ENCODE data around the gene OSBPL10.
"Not testable (repeated sequence)": the region's sequence is repeated elsewhere in the genome, so short reads cannot be mapped to it uniquely, and the experiment has no call there.

DNA sequence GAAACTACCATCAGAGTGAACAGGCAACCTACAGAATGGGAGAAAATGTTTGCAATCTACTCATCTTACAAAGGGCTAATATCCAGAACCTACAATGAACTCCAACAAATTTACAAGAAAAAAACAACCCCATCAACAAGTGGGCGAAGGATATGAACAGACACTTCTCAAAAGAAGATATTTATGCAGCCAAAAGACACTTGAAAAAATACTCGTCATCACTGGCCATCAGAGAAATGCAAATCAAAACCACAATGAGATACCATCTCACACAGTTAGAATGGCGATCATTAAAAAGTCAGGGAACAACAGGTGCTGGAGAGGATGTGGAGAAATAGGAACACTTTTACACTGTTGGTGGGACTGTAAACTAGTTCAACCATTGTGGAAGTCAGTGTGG is 34.6 kb upstream of the OSBPL10 start:
- not testable (repeated sequence) for TF ChIP-seq POLR2A (IDR thresholded peaks at IDR 0.05)
- TF ChIP-seq, protein P1, sequence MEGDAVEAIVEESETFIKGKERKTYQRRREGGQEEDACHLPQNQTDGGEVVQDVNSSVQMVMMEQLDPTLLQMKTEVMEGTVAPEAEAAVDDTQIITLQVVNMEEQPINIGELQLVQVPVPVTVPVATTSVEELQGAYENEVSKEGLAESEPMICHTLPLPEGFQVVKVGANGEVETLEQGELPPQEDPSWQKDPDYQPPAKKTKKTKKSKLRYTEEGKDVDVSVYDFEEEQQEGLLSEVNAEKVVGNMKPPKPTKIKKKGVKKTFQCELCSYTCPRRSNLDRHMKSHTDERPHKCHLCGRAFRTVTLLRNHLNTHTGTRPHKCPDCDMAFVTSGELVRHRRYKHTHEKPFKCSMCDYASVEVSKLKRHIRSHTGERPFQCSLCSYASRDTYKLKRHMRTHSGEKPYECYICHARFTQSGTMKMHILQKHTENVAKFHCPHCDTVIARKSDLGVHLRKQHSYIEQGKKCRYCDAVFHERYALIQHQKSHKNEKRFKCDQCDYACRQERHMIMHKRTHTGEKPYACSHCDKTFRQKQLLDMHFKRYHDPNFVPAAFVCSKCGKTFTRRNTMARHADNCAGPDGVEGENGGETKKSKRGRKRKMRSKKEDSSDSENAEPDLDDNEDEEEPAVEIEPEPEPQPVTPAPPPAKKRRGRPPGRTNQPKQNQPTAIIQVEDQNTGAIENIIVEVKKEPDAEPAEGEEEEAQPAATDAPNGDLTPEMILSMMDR (IDR thresholded peaks at IDR 0.05) = not testable (repeated sequence)
